ENCODE measurements around the gene ZNF444.

GRCh38 chr19:56126983-56127780 is 13.9 kb upstream of the ZNF444 start:
- TF ChIP-seq CTCF (conservative IDR thresholded peaks at IDR 0.05 in 1 of 2, IDR thresholded peaks at IDR 0.05 in 1 of 2; ENCODE audit: low read depth in 1 of 2, low read length in 2 of 2) (no peak), EZH2 (IDR thresholded peaks at IDR 0.05; ENCODE audit: low read length, missing control alignments) (no peak)
